Activated CD8-positive, alpha-beta memory T cell treated with anti-CD3 and anti-CD28 coated beads, Interleukin-2, amount 50 U/mL, for 4 hours (primary cell): ENCODE data around the gene INTS6.

Experiments used
- DNase-seq: peaks from one replicate; pipeline ENCODE4 v3.0.0-alpha.2; 2020

Gene INTS6

DNA sequence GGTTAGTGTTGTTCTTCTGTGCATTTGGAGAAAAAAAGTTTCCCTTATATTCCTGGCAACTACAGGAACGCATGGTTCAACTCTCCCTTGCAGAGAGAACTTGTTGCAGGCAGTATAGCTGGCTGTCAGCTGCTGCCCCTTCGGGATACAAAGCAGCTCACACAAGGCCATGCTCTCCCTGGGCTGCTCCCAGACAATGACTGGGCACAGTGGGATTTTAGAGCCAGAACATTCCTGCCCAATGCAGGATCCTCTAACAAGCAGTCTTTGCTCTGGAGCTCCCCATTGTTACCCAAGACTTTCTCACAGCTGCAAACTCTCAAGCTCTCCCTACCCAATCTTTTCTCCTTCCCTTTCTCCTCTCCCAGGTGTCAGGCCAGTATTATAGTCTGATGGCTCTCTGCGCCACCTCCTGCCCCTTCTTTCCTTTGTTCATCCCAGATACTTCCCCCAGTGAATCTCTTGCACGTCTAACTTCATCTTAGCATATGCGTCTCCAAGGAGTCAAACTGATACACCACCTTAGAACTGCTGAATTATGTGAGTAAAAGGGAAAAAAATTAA lies 140.8 kb downstream of the INTS6 start:
- no peak for DNase-seq
